ENCODE measurements around the gene ENOX1. TPM values are rescaled to one million over a fixed set of nuclear protein-coding genes. Genes with fewer than 3 reads are reported as not detected.

Gene ENOX1
- total and polyA plus RNA-seq, 9 donors: 10.1 to 17.5 (median 12.2) TPM

GRCh38 chr13:43647471-43647870, 139.3 kb downstream of the ENOX1 start:
- no CpG with 5 or more reads among the region's 2 CpGs for WGBS (ENCODE audit: insufficient coverage)

GRCh38 chr13:43640476-43640875, 146.3 kb downstream of the ENOX1 start:
- no peak overlapping the region for H3K27ac ChIP-seq (ENCODE audit: low read length)
- no peak for DNase-seq
- H3K36me3 ChIP-seq (ENCODE audit: control insufficient read depth, insufficient read depth, low read length): no peaks in the 10 kb centered on the region
- no peaks in the 10 kb centered on the region for H3K9me3 ChIP-seq (replicated peaks; ENCODE audit: control insufficient read depth, low read depth, low read length)
- H3K4me1 ChIP-seq (ENCODE audit: control insufficient read depth, insufficient read depth, low read length): no peaks in the 10 kb centered on the region
- 100% methylated on average over 1 of the region's 1 CpG for WGBS (ENCODE audit: insufficient coverage)
- no peak overlapping the region for H3K4me3 ChIP-seq (ENCODE audit: low read length)
- H3K27me3 ChIP-seq (ENCODE audit: control insufficient read depth, insufficient read depth, low read length): no peaks in the 10 kb centered on the region

More at GRCh38 chr13:43647471-43647870, 139.3 kb downstream of the ENOX1 start:
- no peak for DNase-seq
- H3K36me3 ChIP-seq (ENCODE audit: control insufficient read depth, insufficient read depth, low read length): peaks cover 2% of the 10 kb centered on the region
- H3K4me1 ChIP-seq (ENCODE audit: control insufficient read depth, insufficient read depth, low read length): no peaks in the 10 kb centered on the region
- H3K9me3 ChIP-seq (replicated peaks; ENCODE audit: control insufficient read depth, low read depth, low read length): no peaks in the 10 kb centered on the region
- no peak overlapping the region for H3K4me3 ChIP-seq (ENCODE audit: low read length)
- H3K27ac ChIP-seq (ENCODE audit: low read length): no peak overlapping the region
- no peaks in the 10 kb centered on the region for H3K27me3 ChIP-seq (ENCODE audit: control insufficient read depth, insufficient read depth, low read length)

GRCh38 chr13:43631106-43631505, 155.7 kb downstream of the ENOX1 start:
- Histone ChIP-seq H3K4me1 (ENCODE audit: control insufficient read depth, insufficient read depth, low read length) (no peaks in the 10 kb centered on the region), H3K27ac (ENCODE audit: low read length) (no peak overlapping the region), H3K36me3 (ENCODE audit: control insufficient read depth, insufficient read depth, low read length) (peaks cover 8% of the 10 kb centered on the region), H3K9me3 (replicated peaks; ENCODE audit: control insufficient read depth, low read depth, low read length) (no peaks in the 10 kb centered on the region), H3K4me3 (ENCODE audit: low read length) (no peak overlapping the region), H3K27me3 (ENCODE audit: control insufficient read depth, insufficient read depth, low read length) (no peaks in the 10 kb centered on the region)
- WGBS (ENCODE audit: insufficient coverage): 83% methylated on average over 2 of the region's 3 CpGs
- peak; percentile 19 for DNase-seq

- Histone ChIP-seq H3K9me3 (replicated peaks; ENCODE audit: control insufficient read depth, low read depth, low read length) (no peaks in the 10 kb centered on the region), H3K27ac (ENCODE audit: low read length) (no peak overlapping the region), H3K4me3 (ENCODE audit: low read length) (no peak overlapping the region), H3K4me1 (ENCODE audit: control insufficient read depth, insufficient read depth, low read length) (no peaks in the 10 kb centered on the region), H3K36me3 (ENCODE audit: control insufficient read depth, insufficient read depth, low read length) (peaks cover 8% of the 10 kb centered on the region), H3K27me3 (ENCODE audit: control insufficient read depth, insufficient read depth, low read length) (no peaks in the 10 kb centered on the region)
- no peak for DNase-seq
- WGBS (ENCODE audit: insufficient coverage): no CpG with 5 or more reads among the region's 3 CpGs
Observed at GRCh38 chr13:43629691-43630480, 156.9 kb downstream of the ENOX1 start.

GRCh38 chr13:43626994-43627393, 159.8 kb downstream of the ENOX1 start:
- Histone ChIP-seq H3K27ac (ENCODE audit: low read length) (no peak overlapping the region), H3K9me3 (replicated peaks; ENCODE audit: control insufficient read depth, low read depth, low read length) (peaks cover 7% of the 10 kb centered on the region), H3K4me3 (ENCODE audit: low read length) (no peak overlapping the region), H3K27me3 (ENCODE audit: control insufficient read depth, insufficient read depth, low read length) (no peaks in the 10 kb centered on the region), H3K36me3 (ENCODE audit: control insufficient read depth, insufficient read depth, low read length) (peaks cover 15% of the 10 kb centered on the region), H3K4me1 (ENCODE audit: control insufficient read depth, insufficient read depth, low read length) (no peaks in the 10 kb centered on the region)
- no peak for DNase-seq
- no CpG with 5 or more reads among the region's 2 CpGs for WGBS (ENCODE audit: insufficient coverage)

GRCh38 chr13:43614063-43614462, 172.7 kb downstream of the ENOX1 start:
- no peak for DNase-seq
- no peaks in the 10 kb centered on the region for H3K27me3 ChIP-seq (ENCODE audit: control insufficient read depth, insufficient read depth, low read length)
- H3K4me1 ChIP-seq (ENCODE audit: control insufficient read depth, insufficient read depth, low read length): peaks cover 2% of the 10 kb centered on the region
- no peak overlapping the region for H3K4me3 ChIP-seq (ENCODE audit: low read length)
- H3K36me3 ChIP-seq (ENCODE audit: control insufficient read depth, insufficient read depth, low read length): no peaks in the 10 kb centered on the region
- no peaks in the 10 kb centered on the region for H3K9me3 ChIP-seq (replicated peaks; ENCODE audit: control insufficient read depth, low read depth, low read length)
- H3K27ac ChIP-seq (ENCODE audit: low read length): no peak overlapping the region

GRCh38 chr13:43611281-43612273, 175.2 kb downstream of the ENOX1 start:
- Histone ChIP-seq H3K4me1 (ENCODE audit: control insufficient read depth, insufficient read depth, low read length) (peaks cover 7% of the 10 kb centered on the region), H3K27ac (ENCODE audit: low read length) (no peak overlapping the region), H3K36me3 (ENCODE audit: control insufficient read depth, insufficient read depth, low read length) (no peaks in the 10 kb centered on the region), H3K9me3 (replicated peaks; ENCODE audit: control insufficient read depth, low read depth, low read length) (no peaks in the 10 kb centered on the region), H3K27me3 (ENCODE audit: control insufficient read depth, insufficient read depth, low read length) (no peaks in the 10 kb centered on the region), H3K4me3 (ENCODE audit: low read length) (no peak overlapping the region)
- no CpG with 5 or more reads among the region's 3 CpGs for WGBS (ENCODE audit: insufficient coverage)
- DNase-seq: peak; percentile 81

GRCh38 chr13:43608400-43609137, 178.2 kb downstream of the ENOX1 start:
- DNase-seq: peak; percentile 43
- WGBS (ENCODE audit: insufficient coverage): 73% methylated on average over 4 of the region's 6 CpGs
- H3K27ac ChIP-seq (ENCODE audit: low read length): no peak overlapping the region

GRCh38 chr13:43597599-43597945, 189.2 kb downstream of the ENOX1 start:
- H3K4me3 ChIP-seq (ENCODE audit: low read length): no peak overlapping the region
- H3K4me1 ChIP-seq (ENCODE audit: control insufficient read depth, insufficient read depth, low read length): no peaks in the 10 kb centered on the region
- H3K9me3 ChIP-seq (replicated peaks; ENCODE audit: control insufficient read depth, low read depth, low read length): peaks cover 2% of the 10 kb centered on the region
- 100% methylated on average over 1 of the region's 1 CpG for WGBS (ENCODE audit: insufficient coverage)
- H3K27ac ChIP-seq (ENCODE audit: low read length): no peak overlapping the region
- DNase-seq: no peak
- no peaks in the 10 kb centered on the region for H3K36me3 ChIP-seq (ENCODE audit: control insufficient read depth, insufficient read depth, low read length)
- H3K27me3 ChIP-seq (ENCODE audit: control insufficient read depth, insufficient read depth, low read length): no peaks in the 10 kb centered on the region

More at GRCh38 chr13:43608400-43609137, 178.2 kb downstream of the ENOX1 start:
- Histone ChIP-seq H3K36me3 (ENCODE audit: control insufficient read depth, insufficient read depth, low read length) (no peaks in the 10 kb centered on the region), H3K9me3 (replicated peaks; ENCODE audit: control insufficient read depth, low read depth, low read length) (peaks cover 7% of the 10 kb centered on the region), H3K4me3 (ENCODE audit: low read length) (no peak overlapping the region), H3K27me3 (ENCODE audit: control insufficient read depth, insufficient read depth, low read length) (no peaks in the 10 kb centered on the region), H3K4me1 (ENCODE audit: control insufficient read depth, insufficient read depth, low read length) (peaks cover 7% of the 10 kb centered on the region)

Data from muscle of leg (tissue), 11 donors.